H1 (cell line): ENCODE measurements around the gene CSHL1. TPM values are rescaled to one million over a fixed set of nuclear protein-coding genes. Genes with fewer than 3 reads are reported as not detected.

Experiments
- CTCF ChIA-PET: fragments of 300-600 bp; sonication (Branson Sonifier 250); formaldehyde crosslinking; loops from one replicate; lab custom pipeline; 2021; ENCODE audit not compliant: partially characterized antibody; lab: Charles Lee
- POLR2A ChIA-PET: fragments of 300-600 bp; sonication (Branson Sonifier 250); formaldehyde crosslinking; loops from one replicate; lab custom pipeline; 2021; ENCODE audit warnings: inconsistent platforms; ENCODE audit not compliant: partially characterized antibody; lab: Charles Lee
- DNase-seq, 2 experiments: peaks; one replicate each; pipeline versions ENCODE4 v3.0.0 to v3.0.0-alpha.2; 2010 to 2022; ENCODE audit warnings: low spot score in 2 of 2, low read depth in 1 of 2, mixed read lengths in 1 of 2
- FAIRE-seq: peaks from 2 replicates; lab custom pipeline; 2011; peaks lifted over from hg19 to GRCh38; lab: Jason Lieb, UNC
- H2AFZ ChIP-seq: 2 replicates; pipeline ENCODE4 v1.8.1; 2012; ENCODE audit warnings: low read length, inconsistent platforms
- H2AK5ac ChIP-seq: 2 replicates; pipeline ENCODE4 v1.6.1; 2013; ENCODE audit warnings: low read depth, low read length
- H2BK120ac ChIP-seq: replicated peaks from 2 replicates; pipeline ENCODE3; 2013; ENCODE audit warnings: low read depth, low read length, inconsistent platforms
- H2BK12ac ChIP-seq: 2 replicates; pipeline ENCODE4 v1.6.1; 2013; ENCODE audit warnings: low read depth, low read length
- H2BK15ac ChIP-seq: 2 replicates; pipeline ENCODE4 v1.6.1; 2013; ENCODE audit warnings: low read length
- H2BK20ac ChIP-seq: 2 replicates; pipeline ENCODE4 v1.6.1; 2013; ENCODE audit warnings: low read length
- H2BK5ac ChIP-seq: 2 replicates; pipeline ENCODE4 v1.6.1; 2013; ENCODE audit warnings: low read depth, low read length
- H3K14ac ChIP-seq: 2 replicates; pipeline ENCODE4 v1.6.1; 2013; ENCODE audit warnings: inconsistent platforms; ENCODE audit not compliant: insufficient read length
- H3K18ac ChIP-seq: 2 replicates; pipeline ENCODE4 v1.6.1; 2013; ENCODE audit warnings: low read length; ENCODE audit errors: extremely low read depth
- H3K23ac ChIP-seq: 2 replicates; pipeline ENCODE4 v1.6.1; 2013; ENCODE audit warnings: inconsistent platforms; ENCODE audit not compliant: insufficient read length
- H3K23me2 ChIP-seq: 2 replicates; pipeline ENCODE4 v1.6.1; 2013; ENCODE audit warnings: low read depth, low read length
- H3K27ac ChIP-seq: 2 replicates; pipeline ENCODE4 v1.6.1; 2011; ENCODE audit warnings: low read depth, low read length, inconsistent platforms
- H3K27me3 ChIP-seq, 4 experiments: replicated peaks in 1 of 4; 1 replicate in 1 of 4; 2 replicates in 3 of 4; pipeline versions ENCODE4 v1.6.1 to v1.8.1; 2011 to 2013; ENCODE audit warnings: low read length in 3 of 4, mild to moderate bottlenecking in 3 of 4, inconsistent platforms in 2 of 4, mixed read lengths in 2 of 4, moderate library complexity in 1 of 4; ENCODE audit not compliant: control insufficient read depth in 3 of 4, insufficient read depth in 3 of 4; ENCODE audit errors: extremely low read depth in 1 of 4
- H3K36me3 ChIP-seq, 4 experiments: 2 replicates each; pipeline versions ENCODE4 v1.6.1 to v1.8.1; 2011 to 2013; ENCODE audit warnings: mild to moderate bottlenecking in 4 of 4, low read length in 3 of 4, moderate library complexity in 2 of 4, control low read depth in 1 of 4, inconsistent platforms in 1 of 4; ENCODE audit not compliant: insufficient read depth in 4 of 4, control insufficient read depth in 2 of 4
- H3K4ac ChIP-seq: replicated peaks from 2 replicates; pipeline ENCODE3; 2013; ENCODE audit warnings: low read length, low read depth, mixed read lengths, inconsistent platforms; ENCODE audit not compliant: insufficient read length
- H3K4me1 ChIP-seq, 4 experiments: replicated peaks in 1 of 4; 1 replicate in 1 of 4; 2 replicates in 3 of 4; pipeline versions ENCODE4 v1.6.1 to v1.8.1; 2011 to 2013; ENCODE audit warnings: low read length in 3 of 4, inconsistent platforms in 2 of 4, mixed read lengths in 1 of 4; ENCODE audit not compliant: insufficient read depth in 4 of 4, control insufficient read depth in 3 of 4
- H3K4me2 ChIP-seq, 2 experiments: 2 replicates each; pipeline versions ENCODE4 v1.6.1 to v1.8.1; 2011 to 2013; ENCODE audit warnings: low read depth in 2 of 2, low read length in 2 of 2, control low read depth in 1 of 2, inconsistent platforms in 1 of 2, mild to moderate bottlenecking in 1 of 2; ENCODE audit not compliant: insufficient read depth in 1 of 2
- H3K4me3 ChIP-seq, 4 experiments: fragments of 200-600, 300-600 bp in 1 of 4; sonication (generic), shearing (Covaris generic), sonication (Bioruptor Twin) in 1 of 4; 2 replicates each; pipeline versions ENCODE4 v1.5.1 to v1.8.1; 2011 to 2016; ENCODE audit warnings: low read length in 4 of 4, low read depth in 3 of 4, control low read depth in 2 of 4, inconsistent platforms in 2 of 4, mild to moderate bottlenecking in 2 of 4, mixed read lengths in 1 of 4, moderate library complexity in 1 of 4; ENCODE audit not compliant: insufficient read depth in 2 of 4; ENCODE audit errors: extremely low read depth in 1 of 4
- H3K56ac ChIP-seq: replicated peaks from 2 replicates; pipeline ENCODE3; 2013; ENCODE audit warnings: low read depth, mild to moderate bottlenecking, mixed read lengths, low read length, inconsistent platforms; ENCODE audit not compliant: insufficient read length
- H3K79me1 ChIP-seq: 2 replicates; pipeline ENCODE4 v1.6.1; 2013; ENCODE audit warnings: low read depth, low read length, control low read depth
- H3K79me2 ChIP-seq, 2 experiments: 2 replicates each; pipeline versions ENCODE4 v1.6.1 to v1.8.1; 2012 to 2013; ENCODE audit warnings: low read length in 2 of 2, mild to moderate bottlenecking in 2 of 2, inconsistent platforms in 1 of 2; ENCODE audit not compliant: insufficient read depth in 2 of 2, control insufficient read depth in 1 of 2
- H3K9ac ChIP-seq, 4 experiments: replicated peaks in 1 of 4; 1 replicate in 1 of 4; 2 replicates in 3 of 4; pipeline versions ENCODE4 v1.6.1 to v1.8.1; 2011 to 2013; ENCODE audit warnings: low read depth in 3 of 4, low read length in 3 of 4, control low read depth in 2 of 4, mild to moderate bottlenecking in 2 of 4, moderate library complexity in 2 of 4, inconsistent platforms in 1 of 4; ENCODE audit errors: extremely low read depth in 1 of 4
- H3K9me3 ChIP-seq, 2 experiments: 2 replicates each; pipeline versions ENCODE4 v1.6.1 to v1.8.1; 2012 to 2013; ENCODE audit warnings: mild to moderate bottlenecking in 2 of 2, moderate library complexity in 2 of 2, control low read depth in 1 of 2, inconsistent platforms in 1 of 2, low read depth in 1 of 2, low read length in 1 of 2, mixed read lengths in 1 of 2; ENCODE audit not compliant: insufficient read depth in 2 of 2
- H4K20me1 ChIP-seq, 2 experiments: replicated peaks in 1 of 2; 2 replicates each; pipeline versions ENCODE3 to v1.8.1; 2011 to 2013; ENCODE audit warnings: inconsistent platforms in 2 of 2, low read length in 2 of 2, mild to moderate bottlenecking in 1 of 2; ENCODE audit not compliant: insufficient read depth in 2 of 2, control insufficient read depth in 1 of 2
- H4K5ac ChIP-seq: 2 replicates; pipeline ENCODE4 v1.6.1; 2013; ENCODE audit warnings: low read length, low read depth, mixed read lengths, inconsistent platforms; ENCODE audit not compliant: insufficient read length
- H4K8ac ChIP-seq: 2 replicates; pipeline ENCODE4 v1.8.0; 2013; ENCODE audit warnings: mild to moderate bottlenecking, moderate library complexity, low read length, inconsistent platforms; ENCODE audit not compliant: insufficient read depth; ENCODE audit errors: extremely low read depth
- H4K91ac ChIP-seq: replicated peaks from 2 replicates; pipeline ENCODE3; 2013; ENCODE audit warnings: low read length, mixed read lengths, inconsistent platforms; ENCODE audit not compliant: insufficient read length
- ASH2L ChIP-seq: fragments of 200-600, 300-600 bp; sonication (generic); IDR thresholded peaks from one replicate; pipeline ENCODE4 v1.7.1; 2017; ENCODE audit warnings: low read length
- CBX5 ChIP-seq: fragments of 300-800, 300-1000 bp; sonication (generic); IDR thresholded peaks from 2 replicates; pipeline ENCODE4 v1.7.1; 2016; ENCODE audit warnings: antibody characterized with exemption, low read length, low read depth
- CBX8 ChIP-seq: fragments of 300-800, 300-1000 bp; sonication (generic); IDR thresholded peaks from 2 replicates; pipeline ENCODE4 v1.7.1; 2016; ENCODE audit warnings: low read depth, low read length, borderline replicate concordance
- EP300 ChIP-seq, 2 experiments: IDR thresholded peaks; 1 replicate in 1 of 2; 2 replicates in 1 of 2; pipeline ENCODE4 v1.6.1; 2011 to 2012; ENCODE audit warnings: low read depth in 2 of 2, low read length in 2 of 2, mild to moderate bottlenecking in 2 of 2, borderline replicate concordance in 1 of 2, inconsistent platforms in 1 of 2, moderate library complexity in 1 of 2
- HDAC2 ChIP-seq, 2 experiments: fragments of 300-600 bp in 1 of 2; sonication (generic) in 1 of 2; IDR thresholded peaks; 2 replicates each; pipeline ENCODE4 v1.6.1; 2011 to 2012; ENCODE audit warnings: low read depth in 2 of 2, low read length in 2 of 2, mild to moderate bottlenecking in 2 of 2, moderate library complexity in 2 of 2, borderline replicate concordance in 1 of 2, inconsistent platforms in 1 of 2
- JUND ChIP-seq: IDR thresholded peaks from 2 replicates; pipeline ENCODE4 v1.6.1; 2011; ENCODE audit warnings: mild to moderate bottlenecking, improper control_type of control experiment, low read length
- MAX ChIP-seq: IDR thresholded peaks from 2 replicates; pipeline ENCODE4 v1.6.1; 2012; ENCODE audit warnings: inconsistent platforms
- POLR2A ChIP-seq, 2 experiments: IDR thresholded peaks; 1 replicate in 1 of 2; 2 replicates in 1 of 2; pipeline ENCODE4 v1.6.1; 2011; ENCODE audit warnings: low read depth in 2 of 2, low read length in 2 of 2, mild to moderate bottlenecking in 2 of 2; ENCODE audit errors: control extremely low read depth in 1 of 2
- POU5F1 ChIP-seq: IDR thresholded peaks from 2 replicates; pipeline ENCODE4 v1.6.1; 2011; ENCODE audit warnings: low read depth, mild to moderate bottlenecking, low read length, moderate library complexity
- RBBP5 ChIP-seq: IDR thresholded peaks from 2 replicates; pipeline ENCODE4 v1.7.1; 2012; ENCODE audit warnings: low read depth, mild to moderate bottlenecking, inconsistent platforms, low read length, moderate library complexity, borderline replicate concordance
- TAF7 ChIP-seq: optimal IDR thresholded peaks from 2 replicates; pipeline ENCODE3; 2011; ENCODE audit warnings: low read depth, mild to moderate bottlenecking, inconsistent platforms, low read length, moderate library complexity, borderline replicate concordance
- TBP ChIP-seq: IDR thresholded peaks from 2 replicates; pipeline ENCODE4 v1.6.1; 2011; ENCODE audit warnings: low read depth, low read length, improper control_type of control experiment
- WGBS, 2 experiments: shearing (Covaris generic) in 1 of 2; methylation state at CpG; one replicate each; pipeline versions ENCODE4 v1.1.6 to v1.1.7; 2013 to 2015; ENCODE audit warnings: low lambda C conversion rate in 2 of 2, mixed read lengths in 2 of 2, inconsistent platforms in 1 of 2, low coverage in 1 of 2, missing lambda C conversion rate in 1 of 2; ENCODE audit not compliant: insufficient replicate concordance in 2 of 2, insufficient coverage in 1 of 2, insufficient read length in 1 of 2; ENCODE audit errors: extremely low coverage in 1 of 2, missing lambda C conversion rate in 1 of 2; 5-methylcytosine and 5-hydroxymethylcytosine counted together
- polyA plus RNA-seq, 7 experiments: library from polyadenylated mRNA; depleted of rRNA in 3 of 7; stranded (reverse) in 5 of 7; unstranded in 2 of 7; fragments of >200 nt in 5 of 7; fragments of 200-250 nt in 2 of 7; gene quantifications; 1 replicate in 5 of 7; 2 replicates in 1 of 7; 4 replicates in 1 of 7; pipeline versions ENCODE4 v1.2.1 to v1.2.3, GENCODE V29; 2011 to 2013; ENCODE audit warnings: missing spikeins in 2 of 7, mixed read lengths in 2 of 7
- total RNA-seq: library from RNA; stranded (reverse); fragmentation: NEBNext Ultra II Directional; extraction: Animal tissue kit (Norgen Biotek cat#: 25700); gene quantifications from 2 replicates; pipeline ENCODE4 v1.2.1, GENCODE V29; 2021

Gene CSHL1
- total and polyA plus RNA-seq, 2 of the 8 experiments (the other 6 are each of a cell fraction or from before 2014, with no cell fraction given), result not detected

DNA sequence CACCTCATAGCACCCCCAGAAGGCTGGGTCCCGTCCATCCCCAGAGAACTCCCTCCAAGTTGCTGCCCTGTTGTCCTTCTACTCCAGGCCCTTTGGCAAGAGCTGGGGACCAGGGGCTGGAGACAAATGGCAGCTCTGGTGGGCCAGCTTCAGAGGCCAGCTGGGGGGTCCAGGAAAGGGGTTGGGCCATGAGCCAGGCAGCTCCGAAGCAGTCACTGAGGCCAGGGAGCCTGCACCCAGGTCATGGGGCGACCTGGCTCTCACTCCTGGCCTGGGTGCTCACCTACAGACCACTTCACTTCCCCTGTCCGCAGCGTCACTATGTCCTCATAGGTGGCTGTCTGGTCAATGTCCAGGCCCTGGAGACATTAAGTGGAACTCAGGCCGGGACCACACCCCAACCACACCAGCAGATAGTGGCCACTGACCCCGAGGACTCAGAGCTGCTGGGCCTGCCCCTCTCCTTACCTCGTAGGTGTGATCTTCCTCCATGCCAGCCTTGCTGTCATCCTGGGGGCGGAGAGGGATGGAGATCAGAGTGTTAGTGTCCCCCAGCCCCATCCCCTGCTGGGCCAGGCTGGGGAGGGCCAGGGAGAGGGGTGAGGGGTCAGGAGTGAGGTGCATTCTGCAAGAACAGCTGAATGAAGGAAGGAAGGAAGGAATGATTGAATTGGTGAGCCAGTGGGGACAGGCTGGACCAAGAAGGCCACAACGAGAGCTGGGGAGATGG lies 18.1 kb upstream of the CSHL1 start:
- no peak overlapping the region for H3K56ac ChIP-seq
- H3K27ac ChIP-seq, result no peak overlapping the region
- H4K91ac ChIP-seq, result no peak overlapping the region
- H3K14ac ChIP-seq, result no peak overlapping the region
- no peaks in the 10 kb centered on the region for H3K27me3 ChIP-seq
- H3K23me2 ChIP-seq, result no peaks in the 10 kb centered on the region
- no peaks in the 10 kb centered on the region for H4K20me1 ChIP-seq
- no peaks in the 10 kb centered on the region for H3K79me2 ChIP-seq
- no peak overlapping the region for H3K9ac ChIP-seq
- no peak overlapping the region for H4K5ac ChIP-seq
- H3K9me3 ChIP-seq, result no peaks in the 10 kb centered on the region
- TF ChIP-seq POLR2A (IDR thresholded peaks at IDR 0.05; ENCODE audit: control extremely low read depth in 1 of 2, low read depth in 2 of 2, low read length in 2 of 2) (no peak), POU5F1 (no peak), TBP (no peak), HDAC2 (IDR thresholded peaks at IDR 0.05; ENCODE audit: borderline replicate concordance in 1 of 2, low read depth in 2 of 2, low read length in 2 of 2) (no peak), JUND (no peak), EP300 (IDR thresholded peaks at IDR 0.05; ENCODE audit: borderline replicate concordance in 1 of 2, low read depth in 2 of 2, low read length in 2 of 2) (no peak), TAF7 (no peak), CBX5 (no peak), ASH2L (no peak), RBBP5 (no peak), MAX (no peak), CBX8 (no peak)
- TF ChIP-seq, all 59 proteins: peak for 0
- FAIRE-seq (no peak), DNase-seq (no peak)
- Histone ChIP-seq H3K79me1 (no peaks in the 10 kb centered on the region), H3K18ac (no peak overlapping the region), H3K4me3 (no peak overlapping the region), H2BK120ac (no peak overlapping the region), H3K4ac (no peak overlapping the region), H2AFZ (no peak overlapping the region), H2BK12ac (no peak overlapping the region), H2BK15ac (no peak overlapping the region), H2AK5ac (no peak overlapping the region), H3K4me2 (no peak overlapping the region), H4K8ac (no peak overlapping the region), H2BK5ac (no peak overlapping the region), H2BK20ac (no peak overlapping the region), H3K4me1 (peaks cover 0 to 16% (median 12%) of the 10 kb centered on the region in 4 experiments; a peak in 6 of 7 replicates), H3K23ac (no peak overlapping the region), H3K36me3 (no peaks in the 10 kb centered on the region)
- ChIA-PET POLR2A (interaction anchor here (0.8 to 3.3 kb wide), 4 partner anchors 11 to 25 kb away, joined by 3 to 9 read pairs (median 6); no protein-coding TSS in a partner anchor), CTCF (interaction anchor here (0.7 to 11.4 kb wide), 16 partner anchors 8 to 205 kb away, joined by 3 to 164 read pairs (median 4); partner anchors contain the start of genes CSHL1 and GH1)
- 86% methylated on average over 10 of the region's 10 CpGs; no CpG with 5 or more reads in 1 of the 2 experiments for WGBS, 2 experiments
